Endothelial cell of umbilical vein (primary cell): ENCODE results near the gene GATD1. TPM values are rescaled to one million over a fixed set of nuclear protein-coding genes. Genes with fewer than 3 reads are reported as not detected.

Experiments
- BruUV-seq: library from RNA; stranded (reverse); fragments of 400-500 nt; replicated peaks from 2 replicates; lab custom pipeline; 2021; lab: Mats Ljungman, UMichigan
- CTCF ChIA-PET: fragments of 300-600, 350-600 bp; sonication (Branson Sonifier 250); formaldehyde crosslinking; loops from one replicate; lab custom pipeline; 2021; ENCODE audit warnings: antibody characterized with exemption, inconsistent platforms; lab: Charles Lee
- POLR2A ChIA-PET: fragments of 300-600, 350-600 bp; sonication (Branson Sonifier 250); formaldehyde crosslinking; loops from one replicate; lab custom pipeline; 2021; ENCODE audit warnings: antibody characterized with exemption, inconsistent platforms; lab: Charles Lee
- DNase-seq: peaks from one replicate; pipeline ENCODE4 v3.0.0-alpha.2; 2011; ENCODE audit warnings: low read depth, low spot score
- FAIRE-seq: peaks from 2 replicates; lab custom pipeline; 2011; peaks lifted over from hg19 to GRCh38; lab: Jason Lieb, UNC
- H2AFZ ChIP-seq: 2 replicates; pipeline ENCODE4 v1.6.0; 2012; ENCODE audit warnings: low read depth, low read length, control low read depth, inconsistent platforms
- H3K27ac ChIP-seq: 2 replicates; pipeline ENCODE4 v1.5.1; 2011; ENCODE audit warnings: low read depth, mild to moderate bottlenecking, control low read depth, low read length, moderate library complexity; ENCODE audit not compliant: insufficient read depth
- H3K27me3 ChIP-seq, 2 experiments: 2 replicates each; pipeline versions ENCODE4 v1.6.0 to v1.6.1; 2011; ENCODE audit warnings: low read length in 2 of 2, mixed read lengths in 1 of 2; ENCODE audit not compliant: control insufficient read depth in 2 of 2, insufficient read depth in 2 of 2
- H3K36me3 ChIP-seq, 2 experiments: 2 replicates in 1 of 2; 3 replicates in 1 of 2; pipeline ENCODE4 v1.5.1; 2011; ENCODE audit warnings: low read length in 2 of 2, mild to moderate bottlenecking in 1 of 2, moderate library complexity in 1 of 2; ENCODE audit not compliant: control insufficient read depth in 2 of 2, insufficient read depth in 2 of 2; ENCODE audit errors: extremely low read depth in 1 of 2
- H3K4me1 ChIP-seq: 3 replicates; pipeline ENCODE4 v1.5.1; 2011; ENCODE audit warnings: mild to moderate bottlenecking, low read length; ENCODE audit not compliant: control insufficient read depth, insufficient read depth; ENCODE audit errors: extremely low read depth
- H3K4me2 ChIP-seq: 2 replicates; pipeline ENCODE4 v1.6.1; 2011; ENCODE audit warnings: low read length, control low read depth, mixed read lengths; ENCODE audit not compliant: insufficient read depth
- H3K4me3 ChIP-seq, 3 experiments: fragments of 200-600 bp in 1 of 3; sonication (generic), shearing (Covaris generic) in 1 of 3; replicated peaks in 1 of 3; 2 replicates each; pipeline ENCODE4 v1.5.1; 2011 to 2016; ENCODE audit warnings: control low read depth in 3 of 3, low read length in 3 of 3, mild to moderate bottlenecking in 2 of 3, inconsistent platforms in 1 of 3, low read depth in 1 of 3, moderate library complexity in 1 of 3; ENCODE audit not compliant: insufficient read depth in 1 of 3
- H3K79me2 ChIP-seq: 2 replicates; pipeline ENCODE4 v1.6.0; 2012; ENCODE audit warnings: low read length, inconsistent platforms; ENCODE audit not compliant: control insufficient read depth, insufficient read depth
- H3K9ac ChIP-seq: replicated peaks from 2 replicates; pipeline ENCODE3; 2011; ENCODE audit warnings: low read length, control low read depth; ENCODE audit not compliant: insufficient read depth; ENCODE audit errors: extremely low read depth
- H3K9me1 ChIP-seq: replicated peaks from 3 replicates; pipeline ENCODE4 v1.6.0; 2011; ENCODE audit warnings: mild to moderate bottlenecking, low read length; ENCODE audit not compliant: control insufficient read depth, insufficient read depth; ENCODE audit errors: extremely low read depth
- H3K9me3 ChIP-seq: replicated peaks from 2 replicates; pipeline ENCODE4 v1.5.1; 2012; ENCODE audit warnings: low read length, inconsistent platforms; ENCODE audit not compliant: control insufficient read depth, insufficient read depth
- H4K20me1 ChIP-seq: replicated peaks from 2 replicates; pipeline ENCODE3; 2011; ENCODE audit warnings: mild to moderate bottlenecking, low read length; ENCODE audit not compliant: control insufficient read depth, insufficient read depth; ENCODE audit errors: extremely low read depth
- CTCF ChIP-seq, 2 donors: IDR thresholded peaks; 1 replicate in 1 of 2; 2 replicates in 1 of 2; pipeline ENCODE4 v1.5.1; 2011; ENCODE audit warnings: low read length in 2 of 2, mild to moderate bottlenecking in 2 of 2, moderate library complexity in 2 of 2, control low read depth in 1 of 2, inconsistent platforms in 1 of 2, low read depth in 1 of 2; ENCODE audit not compliant: insufficient read depth in 1 of 2; ENCODE audit errors: extremely low read depth in 1 of 2
- EZH2 ChIP-seq: IDR thresholded peaks from 2 replicates; pipeline ENCODE4 v1.6.1; 2012; ENCODE audit warnings: borderline replicate concordance, low read depth, mild to moderate bottlenecking, moderate library complexity, low read length, inconsistent platforms; ENCODE audit not compliant: severe bottlenecking
- FOS ChIP-seq: IDR thresholded peaks from 2 replicates; pipeline ENCODE4 v1.6.1; 2011; ENCODE audit warnings: mild to moderate bottlenecking, low read length, moderate library complexity, borderline replicate concordance; ENCODE audit not compliant: insufficient read depth
- GATA2 ChIP-seq: IDR thresholded peaks from 2 replicates; pipeline ENCODE4 v1.7.0; 2011; ENCODE audit warnings: low read depth, mild to moderate bottlenecking, moderate library complexity, mixed read lengths, low read length; ENCODE audit not compliant: insufficient read length, insufficient read depth
- JUN ChIP-seq: IDR thresholded peaks from 2 replicates; pipeline ENCODE4 v1.6.1; 2011; ENCODE audit warnings: borderline replicate concordance, low read depth; ENCODE audit not compliant: insufficient read length, insufficient read depth
- MAX ChIP-seq: IDR thresholded peaks from 2 replicates; pipeline ENCODE4 v1.6.1; 2011; ENCODE audit not compliant: insufficient read depth, insufficient read length
- MYC ChIP-seq: IDR thresholded peaks from one replicate; pipeline ENCODE4 v1.6.1; 2011; ENCODE audit warnings: mild to moderate bottlenecking, low read depth, low read length
- POLR2A ChIP-seq: IDR thresholded peaks from 2 replicates; pipeline ENCODE4 v1.6.1; 2012; ENCODE audit warnings: low read depth, mild to moderate bottlenecking, control low read depth, low read length
- POLR2AphosphoS5 ChIP-seq: IDR thresholded peaks from 2 replicates; pipeline ENCODE4 v1.6.1; 2012; ENCODE audit warnings: low read depth, mild to moderate bottlenecking, control low read depth, low read length, moderate library complexity; ENCODE audit not compliant: insufficient read depth
- dilution Hi-C: fragments of 300-500 bp; cut with MboI; formaldehyde crosslinking; loops from one replicate; pipeline ENCODE4 v1.15.0; 2019; ENCODE audit warnings: low sequenced_read_pairs; ENCODE audit not compliant: extremely low pct_ligation_motif_present
- intact Hi-C: fragments of 100-400 bp; cut with micrococcal nuclease; formaldehyde crosslinking; loops from one replicate; pipeline ENCODE4 v1.10.0; 2022
- polyA plus RNA-seq, 4 experiments: library from polyadenylated mRNA; depleted of rRNA in 3 of 4; stranded (reverse) in 3 of 4; unstranded in 1 of 4; fragments of >200 nt; gene quantifications; 2 replicates each; pipeline versions ENCODE4 v1.2.1 to v1.2.3, GENCODE V29; 2011 to 2012; ENCODE audit warnings: missing spikeins in 1 of 4
- total RNA-seq: library from RNA; stranded (reverse); gene quantifications from 2 replicates; pipeline ENCODE4 v1.2.3, GENCODE V29; 2021

Gene GATD1
- total and polyA plus RNA-seq, 2 donors (not counting 3 experiments of a cell fraction or from before 2014, with no cell fraction given), result 70.6 to 83.1 TPM

- CTCF ChIA-PET, result interaction anchor here (0.6 kb wide), 1 partner anchor 72 kb away, joined by 3 read pairs; no protein-coding TSS in a partner anchor
- POLR2A ChIA-PET, result no interaction called here
- H3K36me3 ChIP-seq, result peaks cover 0 to 20% of the 10 kb centered on the region in 2 experiments
- peaks cover 3% of the 10 kb centered on the region for H3K79me2 ChIP-seq
- no peaks in the 10 kb centered on the region for H3K9me1 ChIP-seq
- no peak for FAIRE-seq
- intact Hi-C loops, result no loop called here
- no TSS peak for BruUV-seq
- H3K4me3 ChIP-seq, result no peak overlapping the region
- dilution Hi-C loops, result no loop called here
- TF ChIP-seq MAX (no peak), EZH2 (no peak), FOS (no peak), GATA2 (no peak), POLR2A (no peak), POLR2AphosphoS5 (no peak), CTCF (IDR thresholded peaks at IDR 0.05; ENCODE audit: extremely low read depth in 1 of 2, insufficient read depth in 1 of 2, low read depth in 1 of 2, low read length in 2 of 2) (no peak), JUN (no peak), MYC (no peak)
- H3K27ac ChIP-seq, result no peak overlapping the region
- no peak overlapping the region for H3K4me2 ChIP-seq
- no peak for DNase-seq
- no peak overlapping the region for H3K9ac ChIP-seq
- peaks cover 15% of the 10 kb centered on the region for H3K4me1 ChIP-seq
- H3K27me3 ChIP-seq, result no peaks in the 10 kb centered on the region
- H2AFZ ChIP-seq, result no peak overlapping the region
- no peaks in the 10 kb centered on the region for H3K9me3 ChIP-seq
- H4K20me1 ChIP-seq, result no peaks in the 10 kb centered on the region
Observed at GRCh38 chr11:802693-803466, 25.6 kb upstream of the GATD1 start.
